ENCODE data around the gene ZDHHC14. TPM values are rescaled to one million over a fixed set of nuclear protein-coding genes. Genes with fewer than 3 reads are reported as not detected.

ZDHHC14 gene
- total and polyA plus RNA-seq, 8 donors = 3.4 to 25.7 (median 7.4) TPM

DNA sequence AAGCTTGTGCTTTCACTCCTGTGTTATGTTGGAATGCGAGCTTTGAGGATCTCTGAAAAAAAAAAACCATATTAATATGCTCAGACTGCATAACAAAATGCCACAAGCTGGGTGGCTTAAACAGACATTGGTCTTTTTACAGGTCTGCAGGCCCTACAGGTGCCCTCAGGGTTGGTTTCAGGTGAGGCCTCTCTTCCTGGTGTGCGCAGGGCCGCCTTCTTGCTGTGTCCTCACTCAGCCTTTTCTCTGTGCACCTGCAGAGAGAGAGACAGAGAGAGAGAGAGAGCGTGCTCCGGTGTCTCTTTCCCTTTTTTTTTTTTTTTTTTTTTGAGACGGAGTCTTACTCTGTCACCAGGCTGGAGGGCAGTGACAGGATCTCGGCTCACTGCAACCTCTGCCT lies 327.9 kb downstream of the ZDHHC14 start:
- intact Hi-C loops (cut with DNase I; ENCODE audit: low total_unique reads) = no loop called here
- no peak for DNase-seq
- H3K9me3 ChIP-seq = no peaks in the 10 kb centered on the region
- H3K36me3 ChIP-seq = no peaks in the 10 kb centered on the region
- no peaks in the 10 kb centered on the region for H3K4me1 ChIP-seq
- 63 to 87% (median 81%) methylated on average over 5 to 7 of the region's 7 CpGs for WGBS, 5 donors
- no peak overlapping the region for H3K27ac ChIP-seq
- no peaks in the 10 kb centered on the region for H3K27me3 ChIP-seq
- no peak for TF ChIP-seq POLR2A (IDR thresholded peaks at IDR 0.05)
- TF ChIP-seq EP300 (IDR thresholded peaks at IDR 0.05) = no peak
- TF ChIP-seq CTCF (IDR thresholded peaks at IDR 0.05) = no peak
- TF ChIP-seq POLR2AphosphoS5 (IDR thresholded peaks at IDR 0.05) = no peak
- no peak overlapping the region for H3K4me3 ChIP-seq

DNA sequence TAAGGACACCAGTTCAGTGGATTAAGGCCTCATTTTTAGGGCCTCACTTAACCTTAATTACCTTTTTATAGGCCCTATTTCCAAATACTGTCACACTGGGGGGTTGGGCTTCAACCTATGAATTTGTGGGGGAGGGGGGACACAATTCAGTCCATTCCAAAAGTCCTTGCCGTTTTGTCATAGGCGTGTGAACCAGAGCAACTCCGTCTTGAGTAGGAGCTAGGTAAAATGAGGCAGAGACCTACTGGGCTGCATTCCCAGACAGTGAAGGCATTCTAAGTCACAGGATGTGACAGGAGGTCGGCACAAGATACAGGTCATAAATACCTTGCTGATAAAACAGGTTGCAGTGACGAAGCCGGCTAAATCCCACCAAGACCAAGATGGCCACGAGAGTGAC lies 328.6 kb downstream of the ZDHHC14 start:
- H3K27ac ChIP-seq = no peak overlapping the region
- intact Hi-C loops (cut with DNase I; ENCODE audit: low total_unique reads) = no loop called here
- no peaks in the 10 kb centered on the region for H3K36me3 ChIP-seq
- H3K27me3 ChIP-seq = no peaks in the 10 kb centered on the region
- TF ChIP-seq POLR2A (IDR thresholded peaks at IDR 0.05) (no peak), EP300 (IDR thresholded peaks at IDR 0.05) (no peak), CTCF (IDR thresholded peaks at IDR 0.05) (no peak)
- WGBS, 5 donors = 67 to 81% (median 79%) methylated on average over 7 of the region's 7 CpGs
- no peak overlapping the region for H3K4me3 ChIP-seq
- H3K4me1 ChIP-seq = no peaks in the 10 kb centered on the region
- no peaks in the 10 kb centered on the region for H3K9me3 ChIP-seq
- no peak for DNase-seq

DNA sequence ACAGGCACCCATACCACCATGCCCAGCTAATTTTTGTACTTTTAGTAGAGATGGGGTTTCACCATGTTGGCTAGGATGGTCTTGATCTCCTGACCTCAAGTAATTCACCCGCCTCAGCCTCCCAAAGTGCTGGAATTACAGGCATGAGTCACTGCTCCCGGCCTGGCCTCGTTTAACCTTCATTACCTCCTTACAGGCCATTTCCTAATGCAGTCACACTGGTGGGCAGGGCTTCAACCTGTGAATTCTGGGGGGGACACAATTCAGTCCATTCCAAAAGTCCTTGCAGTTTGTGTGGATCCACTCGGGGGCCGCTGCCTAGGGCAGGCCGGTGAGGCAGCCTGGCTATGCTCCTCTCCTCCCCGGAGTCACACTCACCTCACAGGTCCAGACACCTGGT lies 329.6 kb downstream of the ZDHHC14 start:
- 73 to 89% (median 85%) methylated on average over 6 to 7 of the region's 7 CpGs for WGBS, 5 donors
- H3K4me3 ChIP-seq = no peak overlapping the region
- no peak for TF ChIP-seq POLR2AphosphoS5 (IDR thresholded peaks at IDR 0.05)
- no peak for TF ChIP-seq CTCF (IDR thresholded peaks at IDR 0.05)
- no peak for TF ChIP-seq POLR2A (IDR thresholded peaks at IDR 0.05)
- TF ChIP-seq EP300 (IDR thresholded peaks at IDR 0.05) = no peak
- H3K27me3 ChIP-seq = no peaks in the 10 kb centered on the region
- H3K4me1 ChIP-seq = peaks cover 0 to 9% (median 2%) of the 10 kb centered on the region in 4 donors
- H3K36me3 ChIP-seq = no peaks in the 10 kb centered on the region
- no peaks in the 10 kb centered on the region for H3K9me3 ChIP-seq
- DNase-seq = no peak
- H3K27ac ChIP-seq = no peak overlapping the region
- intact Hi-C loops (cut with DNase I; ENCODE audit: low total_unique reads) = no loop called here

DNA sequence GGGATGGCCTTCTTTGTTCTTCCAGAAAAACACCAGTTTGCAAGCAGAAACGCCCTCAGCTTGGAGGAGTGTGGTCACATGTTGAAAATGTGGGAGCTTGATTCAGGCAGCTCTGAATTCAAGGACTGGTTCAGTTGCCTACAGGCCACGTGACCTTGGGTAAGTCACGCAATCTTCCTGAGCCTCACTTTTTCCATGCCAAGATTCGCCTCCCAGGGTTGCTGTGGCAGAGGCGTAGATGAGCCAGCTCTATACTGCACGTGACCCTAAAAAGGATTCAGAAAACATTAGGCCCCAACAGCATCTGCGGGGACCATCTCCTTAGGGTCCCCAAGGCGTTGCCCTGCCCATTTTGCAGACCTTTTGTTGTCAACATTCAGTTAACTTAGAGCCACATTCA lies 330.1 kb downstream of the ZDHHC14 start:
- Histone ChIP-seq H3K4me3 (no peak overlapping the region), H3K36me3 (no peaks in the 10 kb centered on the region), H3K27ac (no peak overlapping the region), H3K4me1 (peaks cover 0 to 14% (median 3%) of the 10 kb centered on the region in 4 donors), H3K27me3 (no peaks in the 10 kb centered on the region), H3K9me3 (no peaks in the 10 kb centered on the region)
- intact Hi-C loops (cut with DNase I; ENCODE audit: low total_unique reads) = no loop called here
- DNase-seq = no peak
- TF ChIP-seq EP300 (IDR thresholded peaks at IDR 0.05) (no peak), CTCF (IDR thresholded peaks at IDR 0.05) (no peak), POLR2A (IDR thresholded peaks at IDR 0.05) (no peak), POLR2AphosphoS5 (IDR thresholded peaks at IDR 0.05) (no peak)
- WGBS, 5 donors = 83 to 93% (median 92%) methylated on average over 5 to 8 of the region's 8 CpGs
